ENCODE measurements around the gene ZNF879. TPM values are rescaled to one million over a fixed set of nuclear protein-coding genes. Genes with fewer than 3 reads are reported as not detected.

Gene ZNF879
- total and polyA plus RNA-seq, 2 of the 13 experiments (the other 11 are each of a cell fraction or from before 2014, with no cell fraction given), result 0.83 to 2.8 TPM

DNA sequence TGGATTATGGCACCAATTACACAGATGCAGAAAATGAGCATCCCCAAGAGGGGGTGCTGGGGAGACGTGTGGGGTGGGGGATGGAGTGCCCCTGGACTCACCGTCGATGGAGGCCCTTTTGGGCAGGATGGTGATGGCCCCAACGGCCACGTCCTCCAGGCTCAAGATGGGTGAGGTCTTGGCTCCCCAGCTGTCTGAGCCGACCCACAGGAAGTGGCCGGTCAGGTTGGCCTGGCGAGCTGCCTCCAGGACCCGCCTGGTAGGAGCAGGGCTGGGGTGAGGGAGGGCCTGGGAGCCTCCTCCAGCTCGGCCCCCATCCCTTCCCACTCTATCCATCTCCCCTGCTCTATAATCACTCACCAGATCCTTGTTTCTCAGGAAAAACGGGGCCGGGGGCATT, 33.1 kb upstream of the ZNF879 start:
- no peak for TF ChIP-seq TOPORS (CRISPR knock-in tag; IDR thresholded peaks at IDR 0.05)
- no peak for TF ChIP-seq PHF5A (CRISPR knock-in tag; IDR thresholded peaks at IDR 0.05; ENCODE audit: low read depth, unreplicated experiment)
- TF ChIP-seq, protein P1, sequence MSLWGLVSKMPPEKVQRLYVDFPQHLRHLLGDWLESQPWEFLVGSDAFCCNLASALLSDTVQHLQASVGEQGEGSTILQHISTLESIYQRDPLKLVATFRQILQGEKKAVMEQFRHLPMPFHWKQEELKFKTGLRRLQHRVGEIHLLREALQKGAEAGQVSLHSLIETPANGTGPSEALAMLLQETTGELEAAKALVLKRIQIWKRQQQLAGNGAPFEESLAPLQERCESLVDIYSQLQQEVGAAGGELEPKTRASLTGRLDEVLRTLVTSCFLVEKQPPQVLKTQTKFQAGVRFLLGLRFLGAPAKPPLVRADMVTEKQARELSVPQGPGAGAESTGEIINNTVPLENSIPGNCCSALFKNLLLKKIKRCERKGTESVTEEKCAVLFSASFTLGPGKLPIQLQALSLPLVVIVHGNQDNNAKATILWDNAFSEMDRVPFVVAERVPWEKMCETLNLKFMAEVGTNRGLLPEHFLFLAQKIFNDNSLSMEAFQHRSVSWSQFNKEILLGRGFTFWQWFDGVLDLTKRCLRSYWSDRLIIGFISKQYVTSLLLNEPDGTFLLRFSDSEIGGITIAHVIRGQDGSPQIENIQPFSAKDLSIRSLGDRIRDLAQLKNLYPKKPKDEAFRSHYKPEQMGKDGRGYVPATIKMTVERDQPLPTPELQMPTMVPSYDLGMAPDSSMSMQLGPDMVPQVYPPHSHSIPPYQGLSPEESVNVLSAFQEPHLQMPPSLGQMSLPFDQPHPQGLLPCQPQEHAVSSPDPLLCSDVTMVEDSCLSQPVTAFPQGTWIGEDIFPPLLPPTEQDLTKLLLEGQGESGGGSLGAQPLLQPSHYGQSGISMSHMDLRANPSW (CRISPR knock-in tag; IDR thresholded peaks at IDR 0.05; ENCODE audit: borderline replicate concordance), result no peak
- TF ChIP-seq NFATC3 (CRISPR knock-in tag; IDR thresholded peaks at IDR 0.05), result no peak
- no peak for TF ChIP-seq KDM3A (CRISPR knock-in tag; IDR thresholded peaks at IDR 0.05; ENCODE audit: low read depth)
- no peak for TF ChIP-seq GATA4 (IDR thresholded peaks at IDR 0.05; ENCODE audit: borderline replicate concordance, low read depth)
- H3K9ac ChIP-seq (ENCODE audit: insufficient read depth, low read depth, low read length), result no peak overlapping the region
- ATAC-seq (no peak), DNase-seq (ENCODE audit: low spot score) (no peak), FAIRE-seq (no peak)
- intact Hi-C loops (cut with micrococcal nuclease; ENCODE audit: unreplicated experiment) (no loop called here), in situ Hi-C loops (cut with HindIII; ENCODE audit: extremely low pct_ligation_motif_present, low pct_unique_long_range_greater_than_20kb) (no loop called here)
- POLR2A ChIA-PET, result no interaction called here
- 10% methylated on average over 6 of the region's 12 CpGs for WGBS (ENCODE audit: low lambda C conversion rate)
- no peaks in the 10 kb centered on the region for H4K20me1 ChIP-seq (ENCODE audit: insufficient read depth, low read length)
- H3K4me2 ChIP-seq (ENCODE audit: low read depth, low read length), result no peak overlapping the region
- no peaks in the 10 kb centered on the region for H3K4me1 ChIP-seq (ENCODE audit: insufficient read depth, low read length)
- H3K9me3 ChIP-seq (ENCODE audit: low read length), result peaks cover 40% of the 10 kb centered on the region
- no peak overlapping the region for H3K27ac ChIP-seq (ENCODE audit: extremely low read length, insufficient read depth, low read length)
- H3K36me3 ChIP-seq (replicated peaks in 1 of 2; ENCODE audit: control insufficient read depth in 1 of 2, insufficient read depth in 2 of 2, low read length in 2 of 2), result no peaks in the 10 kb centered on the region
- H3K27me3 ChIP-seq (ENCODE audit: control insufficient read depth in 1 of 2, insufficient read depth in 2 of 2, low read length in 2 of 2), result no peaks in the 10 kb centered on the region
- no TSS peak for BruUV-seq (replicated peaks)
- CTCF ChIA-PET (ENCODE audit: low intra/inter-chr PET ratio, low total read pairs), result no interaction called here
- H3K79me2 ChIP-seq (ENCODE audit: insufficient read depth, low read length), result no peaks in the 10 kb centered on the region
- no peak overlapping the region for H3K4me3 ChIP-seq (replicated peaks in 1 of 3; ENCODE audit: insufficient read depth in 1 of 3, low read depth in 2 of 3, low read length in 3 of 3)
- H2AFZ ChIP-seq (ENCODE audit: low read length), result no peak overlapping the region
